ENCODE results near the gene RAB31. TPM values are rescaled to one million over a fixed set of nuclear protein-coding genes. Genes with fewer than 3 reads are reported as not detected.

RAB31 gene
- total RNA-seq, result 26.8 and 33.6 TPM in 2 replicates

GRCh38 chr18:9708057-9708433 lies at the start of gene RAB31:
Gene RAB31 (plus strand): TSS chr18:9708301. CDS start chr18:9708406, 105 bp downstream.

GRCh38 chr18:9885170-9886004 lies 177.3 kb downstream of the RAB31 start, which contains the start of gene TXNDC2:
Gene TXNDC2 (plus strand): TSS chr18:9885973. CDS start chr18:9886681, 708 bp downstream.

Small RNA genes within 50 kb of the gene (small RNA-seq; reads per million reads assigned to genes)
- gene RN7SL862P, result not detected
- gene RNA5SP449, result not detected

Other genes with a start within 250 kb of the RAB31 start
- gene RALBP1, start 232.8 kb upstream of the RAB31 start, total RNA-seq, result 98.6 and 105 TPM in 2 replicates
- 162 and 184 TPM in 2 replicates for gene PPP4R1, start 93.7 kb upstream of the RAB31 start, total RNA-seq
- gene TXNDC2, start 177.7 kb downstream of the RAB31 start, total RNA-seq, result 0.10 TPM in 1 of 2 replicates, not detected in the other
- 211 and 318 TPM in 2 replicates for gene VAPA, start 205.7 kb downstream of the RAB31 start, total RNA-seq